Measurements from ENCODE around the gene MCFD2. TPM values are rescaled to one million over a fixed set of nuclear protein-coding genes. Genes with fewer than 3 reads are reported as not detected.

The MCFD2 gene
- polyA plus RNA-seq, 1 of the 3 experiments (the other 2 are of a cell fraction): 88.2 TPM

DNA sequence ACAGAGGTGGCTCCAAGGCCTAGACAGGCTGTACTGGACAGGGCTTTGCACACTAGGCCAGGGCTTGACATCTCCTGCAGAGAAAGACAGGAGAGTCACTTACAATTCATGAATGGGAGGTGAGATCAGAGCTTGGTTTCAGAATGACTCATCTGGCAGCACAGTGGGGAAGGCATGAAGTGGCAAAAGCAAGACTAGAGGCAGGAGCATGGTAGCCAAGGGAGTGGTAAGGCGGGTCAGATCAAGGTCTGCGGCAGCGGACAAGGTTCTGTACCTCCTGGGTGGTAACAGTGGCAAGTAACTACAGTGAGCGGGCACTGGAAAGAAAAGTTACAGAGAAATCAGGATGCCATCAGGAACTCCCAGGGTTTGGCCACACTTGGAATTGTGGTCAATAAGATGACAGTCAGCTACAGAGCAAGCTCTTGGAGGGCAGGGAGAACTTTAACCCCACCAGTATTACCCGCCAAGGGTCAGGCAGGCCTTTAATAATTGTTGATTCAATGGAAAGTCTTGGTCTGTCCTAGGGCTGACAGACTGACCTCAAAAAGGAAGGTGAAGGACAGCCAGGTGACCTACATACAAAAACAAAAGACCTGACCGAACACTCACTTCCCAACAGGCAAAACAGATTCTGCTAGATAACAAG, 5.7 kb downstream of the MCFD2 start:
- H3K27me3 ChIP-seq (ENCODE audit: insufficient read depth): no peaks in the 10 kb centered on the region
- peak overlapping the region in 1 of 2 experiments; percentile 62; a peak in 2 of 4 replicates for H3K27ac ChIP-seq (ENCODE audit: low read depth in 2 of 2, low read length in 1 of 2)
- WGBS (ENCODE audit: low lambda C conversion rate): 75% methylated on average over 6 of the region's 6 CpGs
- peaks cover 23% of the 10 kb centered on the region for H3F3A ChIP-seq (replicated peaks; ENCODE audit: insufficient read depth)
- peak overlapping the region; percentile 30 for H3K4me2 ChIP-seq
- CTCF ChIA-PET: interaction anchor here (2.2 to 2.7 kb wide), 3 partner anchors 9 to 414 kb away, joined by 9 to 12 read pairs (median 10); no protein-coding TSS in a partner anchor
- no peaks in the 10 kb centered on the region for H3K9me2 ChIP-seq
- H3K4me3 ChIP-seq (ENCODE audit: low read depth in 2 of 2, low read length in 1 of 2): no peak overlapping the region
- POLR2A ChIA-PET: no interaction called here
- no peak overlapping the region for H2AFZ ChIP-seq (ENCODE audit: low read depth)
- no peaks in the 10 kb centered on the region for H3K9me3 ChIP-seq
- peaks cover 81% of the 10 kb centered on the region for H3K79me2 ChIP-seq (ENCODE audit: insufficient read depth)
- peaks cover 29% of the 10 kb centered on the region for H4K20me1 ChIP-seq (ENCODE audit: insufficient read depth)
- peaks cover 58 to 67% of the 10 kb centered on the region in 2 experiments for H3K36me3 ChIP-seq (replicated peaks in 1 of 2; ENCODE audit: control insufficient read depth in 1 of 2, insufficient read depth in 2 of 2, low read length in 1 of 2)
- H3K9ac ChIP-seq: 0 out of 2 replicates have a peak overlapping the region, but pooled peaks have one; percentile 21
- no peak for DNase-seq
- H3K4me1 ChIP-seq (ENCODE audit: control insufficient read depth in 1 of 2, insufficient read depth in 2 of 2, low read depth in 1 of 2, low read length in 1 of 2): peaks cover 14 to 26% of the 10 kb centered on the region in 2 experiments; a peak in 3 of 4 replicates
- TF ChIP-seq MXI1 (IDR thresholded peaks at IDR 0.05; ENCODE audit: low read depth, low read length) (no peak), CHD2 (IDR thresholded peaks at IDR 0.05; ENCODE audit: low read length, partially characterized antibody) (no peak), RCOR1 (IDR thresholded peaks at IDR 0.05; ENCODE audit: low read length) (no peak), RAD21 (IDR thresholded peaks at IDR 0.05; ENCODE audit: low read length) (no peak), TEAD4 (IDR thresholded peaks at IDR 0.05; ENCODE audit: borderline replicate concordance, insufficient read depth) (no peak), EP300 (IDR thresholded peaks at IDR 0.05; ENCODE audit: borderline replicate concordance in 1 of 2, low read depth in 1 of 2, low read length in 1 of 2) (no peak; a peak in 1 of 4 replicates), YY1 (IDR thresholded peaks at IDR 0.05; ENCODE audit: low read depth) (no peak), ELF1 (IDR thresholded peaks at IDR 0.05) (no peak), FOSL2 (IDR thresholded peaks at IDR 0.05; ENCODE audit: borderline replicate concordance, low read depth) (peak; percentile 94), PBX3 (IDR thresholded peaks at IDR 0.05) (peak; percentile 71; the same call in 1 of the 2 replicates), SIN3A (IDR thresholded peaks at IDR 0.05; ENCODE audit: borderline replicate concordance, low read depth, low read length) (0 out of 2 replicates have a peak, but pooled peaks have one; percentile 63), FOXM1 (IDR thresholded peaks at IDR 0.05; ENCODE audit: low read depth) (no peak), TAF1 (IDR thresholded peaks at IDR 0.05; ENCODE audit: borderline replicate concordance, low read depth, low read length) (no peak), POLR2AphosphoS5 (IDR thresholded peaks at IDR 0.05; ENCODE audit: low read depth, low read length) (peak; percentile 32; the same call in 1 of the 2 replicates), JUND (IDR thresholded peaks at IDR 0.05) (peak; percentile 87), NFIC (IDR thresholded peaks at IDR 0.05; ENCODE audit: borderline replicate concordance) (peak; percentile 39; the same call in 1 of the 2 replicates), RFX5 (IDR thresholded peaks at IDR 0.05; ENCODE audit: low read length) (no peak), NRF1 (IDR thresholded peaks at IDR 0.05; ENCODE audit: low read depth, low read length) (no peak), SMC3 (IDR thresholded peaks at IDR 0.05; ENCODE audit: low read depth, low read length) (no peak), EZH2phosphoT487 (IDR thresholded peaks at IDR 0.05; ENCODE audit: borderline replicate concordance, low read depth) (no peak), FOXJ3 (CRISPR knock-in tag; IDR thresholded peaks at IDR 0.05) (no peak), MEF2A (IDR thresholded peaks at IDR 0.05; ENCODE audit: borderline replicate concordance, low read depth) (no peak), USF2 (IDR thresholded peaks at IDR 0.05; ENCODE audit: borderline replicate concordance, low read depth, low read length) (no peak), RXRA (IDR thresholded peaks at IDR 0.05; ENCODE audit: borderline replicate concordance, low read depth) (no peak), GABPA (IDR thresholded peaks at IDR 0.05; ENCODE audit: low read depth) (no peak)
- TF ChIP-seq, protein P1, sequence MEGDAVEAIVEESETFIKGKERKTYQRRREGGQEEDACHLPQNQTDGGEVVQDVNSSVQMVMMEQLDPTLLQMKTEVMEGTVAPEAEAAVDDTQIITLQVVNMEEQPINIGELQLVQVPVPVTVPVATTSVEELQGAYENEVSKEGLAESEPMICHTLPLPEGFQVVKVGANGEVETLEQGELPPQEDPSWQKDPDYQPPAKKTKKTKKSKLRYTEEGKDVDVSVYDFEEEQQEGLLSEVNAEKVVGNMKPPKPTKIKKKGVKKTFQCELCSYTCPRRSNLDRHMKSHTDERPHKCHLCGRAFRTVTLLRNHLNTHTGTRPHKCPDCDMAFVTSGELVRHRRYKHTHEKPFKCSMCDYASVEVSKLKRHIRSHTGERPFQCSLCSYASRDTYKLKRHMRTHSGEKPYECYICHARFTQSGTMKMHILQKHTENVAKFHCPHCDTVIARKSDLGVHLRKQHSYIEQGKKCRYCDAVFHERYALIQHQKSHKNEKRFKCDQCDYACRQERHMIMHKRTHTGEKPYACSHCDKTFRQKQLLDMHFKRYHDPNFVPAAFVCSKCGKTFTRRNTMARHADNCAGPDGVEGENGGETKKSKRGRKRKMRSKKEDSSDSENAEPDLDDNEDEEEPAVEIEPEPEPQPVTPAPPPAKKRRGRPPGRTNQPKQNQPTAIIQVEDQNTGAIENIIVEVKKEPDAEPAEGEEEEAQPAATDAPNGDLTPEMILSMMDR (IDR thresholded peaks at IDR 0.05): no peak
- TF ChIP-seq, protein P2, sequence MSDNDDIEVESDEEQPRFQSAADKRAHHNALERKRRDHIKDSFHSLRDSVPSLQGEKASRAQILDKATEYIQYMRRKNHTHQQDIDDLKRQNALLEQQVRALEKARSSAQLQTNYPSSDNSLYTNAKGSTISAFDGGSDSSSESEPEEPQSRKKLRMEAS (IDR thresholded peaks at IDR 0.05; ENCODE audit: low read depth): peak; percentile 77

All from SK-N-SH (cell line).